Kidney epithelial cell (primary cell): ENCODE data around the gene ANKRD22. TPM values are rescaled to one million over a fixed set of nuclear protein-coding genes. Genes with fewer than 3 reads are reported as not detected.
"Not testable (repeated sequence)": the region's sequence is repeated elsewhere in the genome, so short reads cannot be mapped to it uniquely, and the experiment has no call there.

Experiments used
- DNase-seq: peaks from one replicate; pipeline ENCODE4 v3.0.0-alpha.2; 2010; ENCODE audit warnings: low read depth
- H3K27me3 ChIP-seq: 2 replicates; pipeline ENCODE4 v1.6.0; 2011; ENCODE audit warnings: low read length; ENCODE audit not compliant: control insufficient read depth, insufficient read depth
- H3K36me3 ChIP-seq: 2 replicates; pipeline ENCODE4 v1.5.1; 2011; ENCODE audit warnings: low read length; ENCODE audit not compliant: control insufficient read depth, insufficient read depth
- H3K4me3 ChIP-seq: 2 replicates; pipeline ENCODE4 v1.5.1; 2011; ENCODE audit warnings: low read depth, mild to moderate bottlenecking, control low read depth, low read length
- total RNA-seq: library from RNA; depleted of rRNA; stranded (reverse); fragments of >200 nt; gene quantifications from 2 replicates; pipeline ENCODE4 v1.2.3, GENCODE V29; 2015
- TF ChIP-seq, protein P1 (sequence below): IDR thresholded peaks from 2 replicates; pipeline ENCODE4 v1.5.1; 2011; ENCODE audit warnings: mild to moderate bottlenecking, moderate library complexity, low read length, control low read depth, inconsistent platforms; ENCODE audit not compliant: insufficient read depth, poor library complexity, severe bottlenecking

ANKRD22 gene
- total RNA-seq, 1 donor from 2014 or later: 0.17 TPM

- no peak overlapping the region for H3K4me3 ChIP-seq
- no peak for DNase-seq
- H3K27me3 ChIP-seq: no peaks in the 10 kb centered on the region
- no peaks in the 10 kb centered on the region for H3K36me3 ChIP-seq
- TF ChIP-seq, protein P1, sequence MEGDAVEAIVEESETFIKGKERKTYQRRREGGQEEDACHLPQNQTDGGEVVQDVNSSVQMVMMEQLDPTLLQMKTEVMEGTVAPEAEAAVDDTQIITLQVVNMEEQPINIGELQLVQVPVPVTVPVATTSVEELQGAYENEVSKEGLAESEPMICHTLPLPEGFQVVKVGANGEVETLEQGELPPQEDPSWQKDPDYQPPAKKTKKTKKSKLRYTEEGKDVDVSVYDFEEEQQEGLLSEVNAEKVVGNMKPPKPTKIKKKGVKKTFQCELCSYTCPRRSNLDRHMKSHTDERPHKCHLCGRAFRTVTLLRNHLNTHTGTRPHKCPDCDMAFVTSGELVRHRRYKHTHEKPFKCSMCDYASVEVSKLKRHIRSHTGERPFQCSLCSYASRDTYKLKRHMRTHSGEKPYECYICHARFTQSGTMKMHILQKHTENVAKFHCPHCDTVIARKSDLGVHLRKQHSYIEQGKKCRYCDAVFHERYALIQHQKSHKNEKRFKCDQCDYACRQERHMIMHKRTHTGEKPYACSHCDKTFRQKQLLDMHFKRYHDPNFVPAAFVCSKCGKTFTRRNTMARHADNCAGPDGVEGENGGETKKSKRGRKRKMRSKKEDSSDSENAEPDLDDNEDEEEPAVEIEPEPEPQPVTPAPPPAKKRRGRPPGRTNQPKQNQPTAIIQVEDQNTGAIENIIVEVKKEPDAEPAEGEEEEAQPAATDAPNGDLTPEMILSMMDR: no peak
These were observed 37.3 kb upstream of the ANKRD22 start for GRCh38 chr10:88888810-88889445.

GRCh38 chr10:88886557-88886956 lies 34.9 kb upstream of the ANKRD22 start:
- H3K36me3 ChIP-seq: no peaks in the 10 kb centered on the region
- TF ChIP-seq, protein P1: no peak
- H3K4me3 ChIP-seq: no peak overlapping the region
- no peak for DNase-seq
- H3K27me3 ChIP-seq: no peaks in the 10 kb centered on the region

DNA sequence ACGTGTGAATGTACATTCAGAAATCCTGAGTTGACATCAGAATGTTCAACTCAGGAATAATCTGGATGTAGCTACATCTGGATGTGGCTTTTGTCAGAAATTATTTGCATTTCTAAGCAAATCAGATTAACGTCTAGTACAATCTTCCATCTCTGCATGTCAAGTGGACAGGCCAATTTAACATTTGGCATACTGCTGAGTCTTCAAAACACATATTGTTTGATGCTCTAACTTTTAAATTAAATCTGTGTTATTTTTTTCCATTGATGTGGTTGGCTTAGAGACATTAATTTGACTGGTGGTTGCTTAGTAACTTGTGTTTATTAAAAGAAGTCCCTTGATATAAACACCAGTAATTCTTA lies 31.8 kb upstream of the ANKRD22 start:
- no peak overlapping the region for H3K4me3 ChIP-seq

DNA sequence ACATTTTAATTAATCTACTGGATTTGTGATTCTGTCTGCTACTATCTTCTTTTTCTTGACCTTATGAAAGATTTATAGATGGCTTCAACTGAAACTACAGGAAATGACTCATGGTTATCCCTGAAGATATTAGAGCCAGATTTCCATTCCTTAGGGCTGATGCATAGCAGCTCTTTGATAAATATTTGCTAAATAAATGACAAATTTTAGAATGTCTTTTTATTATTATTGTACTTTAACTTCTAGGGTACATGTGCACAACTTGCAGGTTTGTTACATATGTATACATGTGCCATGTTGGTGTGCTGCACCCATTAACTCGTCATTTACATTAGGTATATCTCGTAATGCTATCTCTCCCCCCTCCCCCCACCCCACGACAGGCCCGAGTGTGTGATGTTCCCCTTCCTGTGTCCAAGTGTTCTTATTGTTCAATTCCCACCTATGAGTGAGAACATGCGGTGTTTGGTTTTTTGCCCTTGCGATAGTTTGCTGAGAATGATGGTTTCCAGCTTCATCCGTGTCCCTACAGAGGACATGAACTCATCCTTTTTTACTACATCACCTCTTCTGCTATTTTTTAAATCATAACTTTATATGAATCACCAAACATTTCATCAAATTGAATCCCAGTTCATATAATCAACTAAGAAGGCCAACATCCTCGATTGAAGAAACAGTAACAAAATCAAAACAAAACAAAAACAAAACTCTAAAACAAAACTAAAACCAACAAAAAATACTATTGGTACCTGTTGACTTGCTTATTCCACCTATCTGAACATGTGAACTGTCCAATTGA lies 31.2 kb upstream of the ANKRD22 start:
- DNase-seq: not testable (repeated sequence)

More for the DNA sequence above, 31.8 kb upstream of the ANKRD22 start:
- Histone ChIP-seq H3K36me3 (no peaks in the 10 kb centered on the region), H3K27me3 (no peaks in the 10 kb centered on the region)
- TF ChIP-seq, protein P1: no peak
- no peak for DNase-seq

GRCh38 chr10:88881922-88882645 lies 30.4 kb upstream of the ANKRD22 start:
- H3K4me3 ChIP-seq: no peak overlapping the region

More for the DNA sequence above, 31.2 kb upstream of the ANKRD22 start:
- not testable (repeated sequence) for H3K27me3 ChIP-seq, H3K36me3 ChIP-seq, H3K4me3 ChIP-seq

DNA sequence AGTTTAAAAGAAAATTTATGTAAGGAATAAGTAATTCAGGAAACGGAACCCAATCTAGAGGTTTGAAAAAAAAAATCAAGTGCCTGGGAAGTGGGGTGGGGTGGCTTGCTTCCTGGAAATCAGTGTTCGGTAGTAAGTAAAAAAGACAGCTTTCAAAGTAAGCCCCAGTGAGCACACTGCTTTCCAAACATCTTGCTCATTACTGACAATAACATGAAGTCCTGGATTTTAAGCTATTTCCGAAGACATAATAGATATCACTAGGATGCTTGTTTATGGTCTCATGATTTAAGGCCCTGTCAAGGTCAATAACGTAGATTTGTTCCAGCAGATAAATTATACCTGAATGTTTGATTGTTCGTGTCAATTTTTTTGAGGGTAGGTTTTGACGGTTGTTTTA lies 29.7 kb upstream of the ANKRD22 start:
- no peak for DNase-seq
- TF ChIP-seq, protein P1: no peak
- Histone ChIP-seq H3K4me3 (peak overlapping the region; percentile 85), H3K27me3 (no peaks in the 10 kb centered on the region), H3K36me3 (no peaks in the 10 kb centered on the region)

More at GRCh38 chr10:88881922-88882645, 30.4 kb upstream of the ANKRD22 start:
- TF ChIP-seq, protein P1: no peak
- no peaks in the 10 kb centered on the region for H3K36me3 ChIP-seq
- DNase-seq: no peak
- no peaks in the 10 kb centered on the region for H3K27me3 ChIP-seq
